ENCODE results near the gene ANKMY1. TPM values are rescaled to one million over a fixed set of nuclear protein-coding genes. Genes with fewer than 3 reads are reported as not detected.

ANKMY1 gene
- total RNA-seq, 1 experiment from 2014 or later = 19.5 TPM

GRCh38 chr2:240429872-240430491 lies 127.8 kb downstream of the ANKMY1 start:
- H3K27ac ChIP-seq (ENCODE audit: low read length) = no peak overlapping the region
- intact Hi-C loops (cut with micrococcal nuclease) = no loop called here

More at GRCh38 chr2:240429872-240430491, 127.8 kb downstream of the ANKMY1 start:
- no peak overlapping the region for H3K9ac ChIP-seq (ENCODE audit: low read length)
- H3K9me3 ChIP-seq (ENCODE audit: low read length) = no peaks in the 10 kb centered on the region
- DNase-seq (no peak), ATAC-seq (no peak)
- ChIA-PET CTCF (no interaction called here), POLR2A (ENCODE audit: unreplicated experiment) (no interaction called here)
- H4K20me1 ChIP-seq (ENCODE audit: low read length) = no peaks in the 10 kb centered on the region
- H3F3A ChIP-seq (ENCODE audit: low read length, unreplicated experiment) = peaks cover 4% of the 10 kb centered on the region
- H3K79me2 ChIP-seq (ENCODE audit: low read length) = no peaks in the 10 kb centered on the region
- H3K4me1 ChIP-seq (ENCODE audit: insufficient read depth, low read length) = peaks cover 34% of the 10 kb centered on the region
- H3K9me2 ChIP-seq (replicated peaks; ENCODE audit: low read length) = no peaks in the 10 kb centered on the region
- no TSS peak for BruUV-seq (replicated peaks)
- no peak for TF ChIP-seq EZH2phosphoT487 (IDR thresholded peaks at IDR 0.05; ENCODE audit: borderline replicate concordance, low read length)
- TF ChIP-seq EZH2 (IDR thresholded peaks at IDR 0.05; ENCODE audit: low read length, unreplicated experiment) = no peak
- no peak for TF ChIP-seq CTCF (conservative IDR thresholded peaks at IDR 0.05; ENCODE audit: low read depth, low read length)
- H2AFZ ChIP-seq (ENCODE audit: low read length) = no peak overlapping the region
- H3K4me2 ChIP-seq (ENCODE audit: low read length) = no peak overlapping the region
- no peaks in the 10 kb centered on the region for H3K36me3 ChIP-seq (ENCODE audit: low read depth, low read length)
- H3K4me3 ChIP-seq (ENCODE audit: low read length) = no peak overlapping the region
- no peaks in the 10 kb centered on the region for H3K27me3 ChIP-seq (ENCODE audit: low read length)

Small RNA genes lying within 50 kb of the gene (microRNA-seq; reads per million reads assigned to microRNA genes)
- 483 reads per million, percentile 81 among the genes with 10 or more reads in this experiment for gene MIR149 (ENCODE audit: unreplicated experiment)

Other genes starting within 250 kb of the ANKMY1 start
- gene GPC1, start 122.3 kb downstream of the ANKMY1 start, total RNA-seq (2014; rRNA removed) = 37.1 and 56.7 TPM in 2 replicates
- 8.3 and 11.9 TPM in 2 replicates for gene DUSP28, start 2.4 kb upstream of the ANKMY1 start, total RNA-seq (2014; rRNA removed)
- gene RNPEPL1, start 10.5 kb upstream of the ANKMY1 start, total RNA-seq (2014; rRNA removed) = 25.8 and 44.5 TPM in 2 replicates
- gene CAPN10, start 28.7 kb upstream of the ANKMY1 start, total RNA-seq (2014; rRNA removed) = 32.2 and 40.1 TPM in 2 replicates
- gene GPR35, start 67.5 kb upstream of the ANKMY1 start, total RNA-seq (2014; rRNA removed) = 2.4 and 5.2 TPM in 2 replicates
- gene AQP12B, start 124.9 kb upstream of the ANKMY1 start, total RNA-seq (2014; rRNA removed) = not detected in 2 replicates
- not detected in 2 replicates for gene AQP12A, start 133.9 kb upstream of the ANKMY1 start, total RNA-seq (2014; rRNA removed)

Measured in PC-3 (cell line).